ENCODE measurements around the gene ATF3.

ATF3 gene

GRCh38 chr1:212565571-212566305, 42.8 kb upstream of the ATF3 start:
- H3K4me3 ChIP-seq (ENCODE audit: low read length): no peak overlapping the region
- TF ChIP-seq CTCF (conservative IDR thresholded peaks at IDR 0.05; ENCODE audit: low read length): no peak
- no peak for DNase-seq (ENCODE audit: low read depth)

- no peak for TF ChIP-seq CTCF (conservative IDR thresholded peaks at IDR 0.05; ENCODE audit: low read length)
- DNase-seq (ENCODE audit: low read depth): peak; percentile 66
- H3K4me3 ChIP-seq (ENCODE audit: low read length): peak overlapping the region; percentile 59
These were observed 41.8 kb upstream of the ATF3 start for GRCh38 chr1:212566522-212567479.

- no peak overlapping the region for H3K4me3 ChIP-seq (ENCODE audit: low read length)
- TF ChIP-seq CTCF (conservative IDR thresholded peaks at IDR 0.05; ENCODE audit: low read length): no peak
- no peak for DNase-seq (ENCODE audit: low read depth)
These were observed 40.9 kb upstream of the ATF3 start for GRCh38 chr1:212567638-212568037.

- DNase-seq (ENCODE audit: low read depth): no peak
- no peak overlapping the region for H3K4me3 ChIP-seq (ENCODE audit: low read length)
- TF ChIP-seq CTCF (conservative IDR thresholded peaks at IDR 0.05; ENCODE audit: low read length): no peak
These were observed 39.5 kb upstream of the ATF3 start for GRCh38 chr1:212568978-212569537.

- no peak overlapping the region for H3K4me3 ChIP-seq (ENCODE audit: low read length)
- DNase-seq (ENCODE audit: low read depth): no peak
- no peak for TF ChIP-seq CTCF (conservative IDR thresholded peaks at IDR 0.05; ENCODE audit: low read length)
These were observed 33.8 kb upstream of the ATF3 start for GRCh38 chr1:212574732-212575131.

GRCh38 chr1:212575333-212575732, 33.2 kb upstream of the ATF3 start:
- no peak for DNase-seq (ENCODE audit: low read depth)
- no peak for TF ChIP-seq CTCF (conservative IDR thresholded peaks at IDR 0.05; ENCODE audit: low read length)
- no peak overlapping the region for H3K4me3 ChIP-seq (ENCODE audit: low read length)
